DND-41 (cell line): Measurements from ENCODE around the gene CASP2.
"Not testable (repeated sequence)": the region's sequence is repeated elsewhere in the genome, so short reads cannot be mapped to it uniquely, and the experiment has no call there.

ENCODE experiments used
- ATAC-seq: fragments of 200-7000 bp; cut with Tn5 transposase; 3 replicates; pipeline ENCODE4 v1.9.1; 2021; ENCODE audit warnings: low read depth; ENCODE audit not compliant: insufficient read depth
- DNase-seq: peaks from one replicate; pipeline ENCODE4 v3.0.0-alpha.2; 2020
- H2AFZ ChIP-seq: 2 replicates; pipeline ENCODE4 v1.6.0; 2012; ENCODE audit warnings: low read depth, low read length
- H3K27ac ChIP-seq: 2 replicates; pipeline ENCODE4 v1.5.1; 2012; ENCODE audit warnings: low read length, inconsistent platforms
- H3K27me3 ChIP-seq: fragments of 200-600 bp; sonication (generic); 2 replicates; pipeline ENCODE4 v1.6.0; 2012; ENCODE audit warnings: low read length, mild to moderate bottlenecking, inconsistent platforms; ENCODE audit not compliant: insufficient read depth, poor library complexity
- H3K36me3 ChIP-seq: 2 replicates; pipeline ENCODE4 v1.5.1; 2012; ENCODE audit warnings: low read length, inconsistent platforms; ENCODE audit not compliant: insufficient read depth
- H3K4me1 ChIP-seq: 2 replicates; pipeline ENCODE4 v1.5.1; 2012; ENCODE audit warnings: mild to moderate bottlenecking, low read length; ENCODE audit not compliant: insufficient read depth
- H3K4me2 ChIP-seq: 2 replicates; pipeline ENCODE4 v1.6.0; 2012; ENCODE audit warnings: mild to moderate bottlenecking, moderate library complexity, low read length, inconsistent platforms; ENCODE audit not compliant: insufficient read depth
- H3K4me3 ChIP-seq, 2 experiments: fragments of 200-600 bp in 1 of 2; shearing (Covaris generic) in 1 of 2; 2 replicates each; pipeline ENCODE4 v1.5.1; 2012 to 2016; ENCODE audit warnings: inconsistent platforms in 2 of 2, low read length in 2 of 2, mild to moderate bottlenecking in 2 of 2, low read depth in 1 of 2, moderate library complexity in 1 of 2
- H3K79me2 ChIP-seq: 2 replicates; pipeline ENCODE4 v1.6.0; 2012; ENCODE audit warnings: low read length, inconsistent platforms; ENCODE audit not compliant: insufficient read depth
- H3K9ac ChIP-seq: 2 replicates; pipeline ENCODE4 v1.6.0; 2012; ENCODE audit warnings: low read depth, mild to moderate bottlenecking, inconsistent platforms, low read length, moderate library complexity
- H3K9me3 ChIP-seq: 2 replicates; pipeline ENCODE4 v1.5.1; 2012; ENCODE audit warnings: low read length, moderate library complexity, mild to moderate bottlenecking, inconsistent platforms; ENCODE audit not compliant: insufficient read depth, severe bottlenecking
- H4K20me1 ChIP-seq: 2 replicates; pipeline ENCODE4 v1.6.0; 2012; ENCODE audit warnings: low read length; ENCODE audit not compliant: insufficient read depth
- EZH2 ChIP-seq: IDR thresholded peaks from 3 replicates; pipeline ENCODE4 v1.6.1; 2012; ENCODE audit warnings: borderline replicate concordance, low read depth, mild to moderate bottlenecking, moderate library complexity, low read length, inconsistent platforms; ENCODE audit not compliant: severe bottlenecking
- TF ChIP-seq, protein P1 (sequence below): IDR thresholded peaks from 2 replicates; pipeline ENCODE4 v1.5.1; 2012; ENCODE audit warnings: borderline replicate concordance, low read length, moderate library complexity, mild to moderate bottlenecking; ENCODE audit not compliant: poor library complexity, severe bottlenecking; ENCODE audit errors: extremely low read depth

Gene CASP2

GRCh38 chr7:143259765-143260164 lies 28.4 kb upstream of the CASP2 start:
- Histone ChIP-seq H3K4me1 (peaks cover 32% of the 10 kb centered on the region), H3K9ac (no peak overlapping the region), H3K27ac (no peak overlapping the region), H3K4me2 (no peak overlapping the region), H3K79me2 (peaks cover 17% of the 10 kb centered on the region), H2AFZ (no peak overlapping the region), H3K36me3 (0 out of 2 replicates have a peak, but pooled peaks cover under 1% of the 10 kb centered on the region), H3K4me3 (no peak overlapping the region), H3K27me3 (no peaks in the 10 kb centered on the region), H4K20me1 (no peaks in the 10 kb centered on the region), H3K9me3 (no peaks in the 10 kb centered on the region)
- DNase-seq (no peak), ATAC-seq (no peak)
- TF ChIP-seq EZH2, result no peak
- TF ChIP-seq, protein P1, sequence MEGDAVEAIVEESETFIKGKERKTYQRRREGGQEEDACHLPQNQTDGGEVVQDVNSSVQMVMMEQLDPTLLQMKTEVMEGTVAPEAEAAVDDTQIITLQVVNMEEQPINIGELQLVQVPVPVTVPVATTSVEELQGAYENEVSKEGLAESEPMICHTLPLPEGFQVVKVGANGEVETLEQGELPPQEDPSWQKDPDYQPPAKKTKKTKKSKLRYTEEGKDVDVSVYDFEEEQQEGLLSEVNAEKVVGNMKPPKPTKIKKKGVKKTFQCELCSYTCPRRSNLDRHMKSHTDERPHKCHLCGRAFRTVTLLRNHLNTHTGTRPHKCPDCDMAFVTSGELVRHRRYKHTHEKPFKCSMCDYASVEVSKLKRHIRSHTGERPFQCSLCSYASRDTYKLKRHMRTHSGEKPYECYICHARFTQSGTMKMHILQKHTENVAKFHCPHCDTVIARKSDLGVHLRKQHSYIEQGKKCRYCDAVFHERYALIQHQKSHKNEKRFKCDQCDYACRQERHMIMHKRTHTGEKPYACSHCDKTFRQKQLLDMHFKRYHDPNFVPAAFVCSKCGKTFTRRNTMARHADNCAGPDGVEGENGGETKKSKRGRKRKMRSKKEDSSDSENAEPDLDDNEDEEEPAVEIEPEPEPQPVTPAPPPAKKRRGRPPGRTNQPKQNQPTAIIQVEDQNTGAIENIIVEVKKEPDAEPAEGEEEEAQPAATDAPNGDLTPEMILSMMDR, result no peak

GRCh38 chr7:143261901-143262300 lies 26.2 kb upstream of the CASP2 start:
- TF ChIP-seq, protein P1, result no peak
- no peak for TF ChIP-seq EZH2
- Histone ChIP-seq H3K4me3 (no peak overlapping the region), H3K79me2 (peaks cover 17% of the 10 kb centered on the region), H2AFZ (no peak overlapping the region; the same call in 1 of the 2 replicates), H3K36me3 (peaks cover 12% of the 10 kb centered on the region), H3K9me3 (no peaks in the 10 kb centered on the region), H3K27ac (no peak overlapping the region), H3K4me2 (no peak overlapping the region), H3K27me3 (no peaks in the 10 kb centered on the region), H3K9ac (no peak overlapping the region), H4K20me1 (no peaks in the 10 kb centered on the region), H3K4me1 (peaks cover 26% of the 10 kb centered on the region)
- DNase-seq (no peak), ATAC-seq (no peak)

DNA sequence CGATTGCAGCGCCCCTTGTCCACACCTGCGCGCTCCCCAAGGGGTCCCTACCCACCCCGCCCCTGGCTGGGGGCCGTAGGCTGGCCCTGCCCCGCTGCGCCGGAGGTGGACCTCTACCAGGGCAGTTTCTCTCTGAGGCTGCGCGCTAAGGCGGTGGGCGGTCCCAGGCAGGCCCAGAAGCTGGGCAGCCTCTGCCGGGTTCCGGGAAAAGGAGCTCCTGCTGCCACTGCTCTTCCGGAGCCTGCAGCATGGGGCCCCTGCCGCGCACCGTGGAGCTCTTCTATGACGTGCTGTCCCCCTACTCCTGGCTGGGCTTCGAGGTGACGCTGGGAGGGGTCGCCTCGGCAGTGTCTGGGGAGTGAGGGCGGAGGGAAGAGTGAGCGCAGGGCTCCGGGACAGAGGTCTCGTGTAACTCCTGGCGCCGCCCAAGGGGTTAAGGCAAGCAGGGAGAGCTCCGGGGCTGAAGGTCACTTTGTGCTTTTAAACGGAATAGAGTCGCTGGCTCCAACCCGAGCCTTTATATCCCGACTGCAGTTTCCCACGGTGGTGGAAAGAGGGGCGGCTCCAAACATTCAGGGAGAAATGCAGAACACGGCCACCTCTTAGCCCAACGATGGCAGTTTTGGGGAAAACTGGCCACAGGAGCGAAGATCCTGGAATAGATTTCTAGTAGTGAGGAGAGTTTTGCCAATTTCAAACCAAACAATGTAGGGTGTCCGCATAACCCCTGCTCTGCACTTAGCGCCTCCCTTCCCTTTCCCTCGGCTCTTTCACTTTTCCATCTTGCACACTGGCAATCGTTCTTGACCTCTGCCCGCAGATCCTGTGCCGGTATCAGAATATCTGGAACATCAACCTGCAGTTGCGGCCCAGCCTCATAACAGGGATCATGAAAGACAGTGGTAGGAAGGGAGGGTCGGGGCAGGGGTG lies 24.6 kb upstream of the CASP2 start, which contains the start of gene GSTK1:
TSS of gene GSTK1 (plus strand) at position 176 of the 930 bp plus-strand sequence. CDS start at position 249, 73 bp downstream.
- Histone ChIP-seq H3K9ac (peak within 1 kb of the TSS; percentile 76), H3K4me2 (peak within 1 kb of the TSS; percentile 93), H3K36me3 (peaks cover 27% of the 10 kb centered on the region), H3K27me3 (no peaks in the 10 kb centered on the region), H2AFZ (peak within 1 kb of the TSS; percentile 89), H3K27ac (peak within 1 kb of the TSS; percentile 76), H3K4me1 (peaks cover 26% of the 10 kb centered on the region), H3K79me2 (peaks cover 17% of the 10 kb centered on the region), H3K4me3 (peak within 1 kb of the TSS; percentile 51 to 74), H3K9me3 (no peaks in the 10 kb centered on the region), H4K20me1 (no peaks in the 10 kb centered on the region)
- DNase-seq (peak; percentile 87), ATAC-seq (peak; percentile 99)
- TF ChIP-seq EZH2, result no peak
- TF ChIP-seq, protein P1, result no peak

DNA sequence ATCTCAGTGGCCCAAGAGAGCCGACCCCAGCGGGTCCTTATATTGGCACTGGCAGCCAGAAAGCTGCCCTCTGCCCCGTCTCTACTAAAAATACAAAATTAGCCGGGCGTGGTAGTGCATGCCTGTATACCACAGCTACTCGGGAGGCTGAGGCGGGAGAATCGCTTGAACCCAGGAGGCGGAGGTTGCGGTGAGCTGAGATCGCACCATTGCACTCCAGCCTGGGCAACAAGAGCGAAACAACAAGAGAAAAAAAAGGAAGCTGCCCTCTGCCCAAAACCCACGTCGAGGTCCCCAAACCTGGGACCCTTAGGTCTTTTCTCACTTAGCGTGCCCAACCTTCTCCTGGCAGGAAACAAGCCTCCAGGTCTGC lies 24.0 kb upstream of the CASP2 start:
- Histone ChIP-seq H3K4me3 (peak overlapping the region; percentile 51 to 74; a peak in 3 of 4 replicates), H2AFZ (peak overlapping the region; percentile 89; the same call in 1 of the 2 replicates), H3K27ac (peak overlapping the region; percentile 76), H3K9ac (peak overlapping the region; percentile 76), H3K4me2 (peak overlapping the region; percentile 93), H3K4me1 (peaks cover 26% of the 10 kb centered on the region), H3K79me2 (peaks cover 17% of the 10 kb centered on the region), H3K36me3 (peaks cover 33% of the 10 kb centered on the region)
- not testable (repeated sequence) for H4K20me1 ChIP-seq, ATAC-seq, DNase-seq, H3K9me3 ChIP-seq, H3K27me3 ChIP-seq
